CD8-positive, alpha-beta memory T cell (primary cell): ENCODE results near the gene WDPCP. TPM values are rescaled to one million over a fixed set of nuclear protein-coding genes. Genes with fewer than 3 reads are reported as not detected.
A peak's percentile ranks its signal among the peaks of the same experiment; 100 is the strongest.

Source experiments
- CTCF ChIA-PET: fragments of 350-600 bp; sonication (Branson Sonifier 250); formaldehyde crosslinking; loops from one replicate; lab custom pipeline; 2021; ENCODE audit warnings: antibody characterized with exemption; lab: Charles Lee
- POLR2A ChIA-PET: fragments of 350-600 bp; sonication (Branson Sonifier 250); formaldehyde crosslinking; loops from one replicate; lab custom pipeline; 2021; ENCODE audit warnings: antibody characterized with exemption; lab: Charles Lee
- DNase-seq, 5 donors: peaks; one replicate each; pipeline versions ENCODE4 v3.0.0 to v3.0.0-alpha.2; 2020 to 2022; ENCODE audit warnings: mixed read lengths in 1 of 5
- H3K27ac ChIP-seq: one replicate; pipeline ENCODE4 v1.7.0; 2013; ENCODE audit warnings: low read depth, mild to moderate bottlenecking, low read length, moderate library complexity
- H3K27me3 ChIP-seq: 2 replicates; pipeline ENCODE4 v1.7.0; 2013; ENCODE audit warnings: low read length, mild to moderate bottlenecking; ENCODE audit not compliant: insufficient read depth, poor library complexity, severe bottlenecking
- H3K36me3 ChIP-seq: 2 replicates; pipeline ENCODE4 v1.7.0; 2013; ENCODE audit warnings: mild to moderate bottlenecking, low read length, moderate library complexity; ENCODE audit not compliant: insufficient read depth
- H3K4me1 ChIP-seq: 2 replicates; pipeline ENCODE4 v1.7.0; 2013; ENCODE audit warnings: mild to moderate bottlenecking, low read length, moderate library complexity; ENCODE audit not compliant: insufficient read depth
- H3K4me3 ChIP-seq: 2 replicates; pipeline ENCODE4 v1.7.0; 2013; ENCODE audit warnings: mild to moderate bottlenecking, low read length
- H3K9me3 ChIP-seq: 2 replicates; pipeline ENCODE4 v1.7.0; 2013; ENCODE audit warnings: mild to moderate bottlenecking, low read length
- H3K27ac Mint-ChIP-seq, 8 donors: one replicate each; pipeline ENCODE4 v1.8.0; 2020 to 2021; ENCODE audit warnings: mixed read lengths in 8 of 8, mild to moderate bottlenecking in 6 of 8, inconsistent platforms in 3 of 8, moderate library complexity in 3 of 8
- H3K27me3 Mint-ChIP-seq, 2 donors: one replicate each; pipeline ENCODE4 v1.8.0; 2020 to 2021; ENCODE audit warnings: mixed read lengths in 2 of 2, mild to moderate bottlenecking in 1 of 2, moderate library complexity in 1 of 2
- H3K36me3 Mint-ChIP-seq, 3 donors: one replicate each; pipeline ENCODE4 v1.8.0; 2020 to 2021; ENCODE audit warnings: mixed read lengths in 3 of 3, inconsistent platforms in 1 of 3, mild to moderate bottlenecking in 1 of 3
- H3K4me1 Mint-ChIP-seq, 3 donors: one replicate each; pipeline ENCODE4 v1.8.0; 2020 to 2021; ENCODE audit warnings: mixed read lengths in 3 of 3, inconsistent platforms in 1 of 3, mild to moderate bottlenecking in 1 of 3
- H3K4me3 Mint-ChIP-seq, 7 donors: one replicate each; pipeline ENCODE4 v1.8.0; 2020 to 2021; ENCODE audit warnings: mixed read lengths in 7 of 7, mild to moderate bottlenecking in 6 of 7, moderate library complexity in 4 of 7, inconsistent platforms in 2 of 7
- H3K9me3 Mint-ChIP-seq, 5 donors: one replicate each; pipeline ENCODE4 v1.8.0; 2020 to 2022; ENCODE audit warnings: mixed read lengths in 5 of 5, mild to moderate bottlenecking in 3 of 5, moderate library complexity in 2 of 5, inconsistent platforms in 1 of 5
- polyA plus RNA-seq: library from polyadenylated mRNA; unstranded; fragments of 300-500 nt; fragmentation: Illumina TruSeq; gene quantifications from one replicate; pipeline ENCODE4 v1.2.3, GENCODE V29; 2021
- total RNA-seq, 2 experiments: library from RNA; stranded (reverse); gene quantifications; one replicate each; pipeline ENCODE4 v1.2.3, GENCODE V29; 2021

The WDPCP gene
- total and polyA plus RNA-seq, 3 experiments from 2014 or later: 5.9 to 7.9 (median 7.2) TPM

DNA sequence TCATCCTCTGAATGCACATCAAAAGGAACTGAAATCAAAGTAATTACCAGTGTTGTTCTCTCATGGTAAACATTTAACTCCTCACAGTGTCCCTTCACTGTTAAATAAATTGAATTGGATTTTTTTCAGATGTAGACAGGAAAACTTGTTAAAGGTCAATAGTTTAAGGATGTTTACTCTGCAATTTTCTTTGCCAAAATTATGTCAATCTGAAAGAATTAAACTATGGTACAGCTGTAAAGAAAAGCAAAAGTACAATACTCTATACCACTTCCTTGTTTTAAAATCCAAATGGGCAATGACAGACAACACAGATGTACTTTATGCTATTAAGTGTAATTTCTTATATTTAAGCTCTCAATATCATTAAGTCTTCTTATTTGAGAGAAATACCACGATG, 153.2 kb downstream of the WDPCP start:
- POLR2A ChIA-PET: no interaction called here
- Histone ChIP-seq H3K36me3 (no peaks in the 10 kb centered on the region), H3K4me3 (no peak overlapping the region), H3K4me1 (no peaks in the 10 kb centered on the region), H3K27me3 (no peaks in the 10 kb centered on the region), H3K27ac (no peak overlapping the region), H3K9me3 (no peaks in the 10 kb centered on the region)
- DNase-seq: no peak
- CTCF ChIA-PET: interaction anchor here (1.1 kb wide), 1 partner anchor 10 kb away, joined by 3 read pairs; no protein-coding TSS in a partner anchor
- peaks cover 8 to 21% (median 9%) of the 10 kb centered on the region in 3 donors for H3K36me3 Mint-ChIP-seq
- H3K4me1 Mint-ChIP-seq: no peaks in the 10 kb centered on the region
- H3K27ac Mint-ChIP-seq: no peak overlapping the region
- no peaks in the 10 kb centered on the region for H3K9me3 Mint-ChIP-seq
- H3K27me3 Mint-ChIP-seq: no peaks in the 10 kb centered on the region
- H3K4me3 Mint-ChIP-seq: no peak overlapping the region

DNA sequence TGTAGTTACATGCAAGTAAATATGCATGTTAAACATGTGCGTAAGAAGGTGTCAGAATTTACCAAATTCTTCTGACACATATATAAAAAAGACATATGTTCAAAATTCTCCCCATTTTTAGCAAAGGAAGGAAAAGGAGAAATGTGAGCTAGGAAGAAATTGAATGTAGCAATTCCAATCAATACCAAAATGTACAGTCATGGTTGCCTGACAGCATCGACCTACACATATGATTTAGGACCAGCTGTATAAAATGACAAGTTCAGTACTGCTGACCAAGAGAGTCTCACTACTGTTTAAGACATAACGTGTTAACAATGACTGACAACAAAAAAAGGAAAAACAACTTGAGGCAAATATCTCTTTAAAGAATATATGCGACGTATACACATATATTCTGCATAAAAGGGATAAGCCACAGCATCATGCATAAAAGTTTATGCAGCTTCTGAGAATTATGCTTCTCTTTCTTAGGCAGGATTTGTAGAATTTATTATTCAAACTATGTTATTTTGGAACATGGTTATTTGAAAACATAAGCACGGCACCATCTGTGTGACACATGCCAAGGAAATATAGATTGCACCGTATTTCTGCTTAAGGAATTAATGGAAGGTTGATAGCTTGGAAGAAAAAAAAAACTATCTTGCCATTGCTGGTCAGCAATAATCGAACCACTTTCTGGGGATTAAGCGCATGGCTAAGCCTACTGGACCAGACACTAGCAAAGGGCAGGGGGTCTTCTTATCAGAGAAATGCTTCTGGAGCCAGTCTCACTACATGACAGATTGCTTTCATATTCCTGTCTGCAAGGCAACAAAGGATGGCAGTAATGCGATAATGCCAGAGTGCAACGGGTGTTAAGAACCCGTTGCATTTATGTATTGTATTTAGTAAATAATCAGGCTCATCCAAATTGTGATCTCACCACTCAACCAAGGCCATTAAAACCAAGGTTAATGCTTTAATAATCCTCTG, 154.0 kb downstream of the WDPCP start:
- Histone ChIP-seq H3K4me1 (no peaks in the 10 kb centered on the region), H3K9me3 (no peaks in the 10 kb centered on the region), H3K27me3 (no peaks in the 10 kb centered on the region), H3K36me3 (no peaks in the 10 kb centered on the region), H3K27ac (no peak overlapping the region), H3K4me3 (no peak overlapping the region)
- no peak for DNase-seq
- peaks cover 9 to 28% (median 10%) of the 10 kb centered on the region in 3 donors for H3K36me3 Mint-ChIP-seq
- CTCF ChIA-PET: interaction anchor here (1.1 to 1.3 kb wide), 2 partner anchors 9 kb away, joined by 3 to 4 read pairs; no protein-coding TSS in a partner anchor
- peaks cover 0 to 2% (median 0%) of the 10 kb centered on the region in 5 donors for H3K9me3 Mint-ChIP-seq
- no peak overlapping the region for H3K27ac Mint-ChIP-seq
- no peaks in the 10 kb centered on the region for H3K4me1 Mint-ChIP-seq
- POLR2A ChIA-PET: no interaction called here
- no peaks in the 10 kb centered on the region for H3K27me3 Mint-ChIP-seq
- no peak overlapping the region for H3K4me3 Mint-ChIP-seq

DNA sequence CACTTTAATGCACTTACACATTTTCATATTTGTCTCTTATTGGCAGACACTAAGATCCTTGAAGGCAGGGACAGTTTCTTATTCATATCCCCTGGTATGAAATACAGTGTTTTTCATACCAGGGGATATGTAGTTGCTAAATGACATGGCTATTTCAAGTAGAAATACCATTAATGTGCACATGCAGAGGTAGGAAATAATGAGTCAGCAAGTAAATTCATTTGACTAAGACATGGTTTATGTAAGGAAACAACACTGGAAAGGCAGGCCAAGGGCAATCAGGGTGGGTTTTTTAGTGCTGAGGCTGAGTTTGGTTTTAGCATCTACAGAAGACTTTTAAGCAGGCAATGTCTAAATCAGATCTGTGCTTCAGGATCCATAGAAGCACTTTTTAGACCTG, 155.9 kb downstream of the WDPCP start:
- Mint-ChIP-seq H3K27me3 (no peaks in the 10 kb centered on the region), H3K4me1 (no peaks in the 10 kb centered on the region), H3K9me3 (peaks cover 5 to 14% (median 7%) of the 10 kb centered on the region in 5 donors), H3K27ac (no peak overlapping the region), H3K4me3 (no peak overlapping the region), H3K36me3 (peaks cover 7 to 48% (median 22%) of the 10 kb centered on the region in 3 donors)
- Histone ChIP-seq H3K27ac (no peak overlapping the region), H3K36me3 (no peaks in the 10 kb centered on the region), H3K27me3 (no peaks in the 10 kb centered on the region), H3K9me3 (no peaks in the 10 kb centered on the region), H3K4me3 (no peak overlapping the region), H3K4me1 (no peaks in the 10 kb centered on the region)
- CTCF ChIA-PET: no interaction called here
- DNase-seq: no peak
- POLR2A ChIA-PET: no interaction called here

DNA sequence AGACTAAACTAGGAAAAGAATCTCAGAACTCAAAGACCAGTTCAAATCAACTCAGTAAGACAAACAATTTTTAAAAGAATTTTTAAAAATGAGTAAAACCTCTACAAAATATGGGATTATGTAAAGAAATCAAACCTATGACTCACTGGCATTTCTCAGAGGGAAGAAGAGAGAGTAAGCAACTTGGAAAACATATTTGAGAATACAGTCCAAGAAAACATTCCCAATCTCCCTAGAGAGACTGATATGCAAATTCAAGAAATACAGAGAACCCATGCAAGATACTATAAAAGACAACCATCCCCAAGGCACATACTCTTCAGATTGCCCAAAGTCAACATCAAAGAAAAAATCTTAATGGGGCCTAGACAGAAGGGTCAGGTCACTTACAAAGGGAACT, 162.7 kb downstream of the WDPCP start:
- Mint-ChIP-seq H3K9me3 (peaks cover 5 to 18% (median 8%) of the 10 kb centered on the region in 5 donors), H3K27ac (no peak overlapping the region), H3K36me3 (peaks cover 5 to 51% (median 22%) of the 10 kb centered on the region in 3 donors), H3K4me3 (no peak overlapping the region), H3K4me1 (peaks cover 0 to 2% (median 0%) of the 10 kb centered on the region in 3 donors), H3K27me3 (no peaks in the 10 kb centered on the region)
- no peaks in the 10 kb centered on the region for H3K27me3 ChIP-seq
- H3K9me3 ChIP-seq: no peaks in the 10 kb centered on the region
- no peaks in the 10 kb centered on the region for H3K4me1 ChIP-seq
- H3K36me3 ChIP-seq: no peaks in the 10 kb centered on the region
- POLR2A ChIA-PET: no interaction called here
- CTCF ChIA-PET: interaction anchor here (0.9 kb wide), 1 partner anchor 9 kb away, joined by 3 read pairs; no protein-coding TSS in a partner anchor
- DNase-seq: no peak
- H3K4me3 ChIP-seq: no peak overlapping the region
- H3K27ac ChIP-seq: no peak overlapping the region

DNA sequence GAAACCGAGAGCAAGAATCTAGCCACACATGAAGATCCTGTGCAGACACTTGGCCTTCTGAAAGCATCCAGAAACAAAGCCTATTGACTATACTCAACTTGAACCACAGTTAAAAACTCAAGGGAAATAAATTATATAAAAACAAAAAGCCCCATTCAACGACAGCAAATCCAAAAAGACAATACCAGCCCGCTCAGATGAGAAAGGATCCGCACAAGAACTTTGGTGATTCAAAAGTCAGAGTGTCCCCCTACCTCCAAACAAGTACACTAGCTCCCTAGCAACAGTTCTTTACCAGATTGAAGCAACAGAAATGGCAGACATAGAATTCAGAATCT, 163.2 kb downstream of the WDPCP start:
- CTCF ChIA-PET: interaction anchor here (0.7 to 0.9 kb wide), 3 partner anchors 8 to 13 kb away, joined by 3 to 4 read pairs (median 3); no protein-coding TSS in a partner anchor
- DNase-seq: no peak
- Histone ChIP-seq H3K27ac (no peak overlapping the region), H3K27me3 (no peaks in the 10 kb centered on the region), H3K9me3 (no peaks in the 10 kb centered on the region), H3K4me1 (no peaks in the 10 kb centered on the region), H3K4me3 (no peak overlapping the region), H3K36me3 (no peaks in the 10 kb centered on the region)
- H3K9me3 Mint-ChIP-seq: peaks cover 5 to 18% (median 8%) of the 10 kb centered on the region in 5 donors
- H3K27me3 Mint-ChIP-seq: no peaks in the 10 kb centered on the region
- no peak overlapping the region for H3K27ac Mint-ChIP-seq
- H3K36me3 Mint-ChIP-seq: peaks cover 5 to 52% (median 23%) of the 10 kb centered on the region in 3 donors
- H3K4me1 Mint-ChIP-seq: peaks cover 0 to 2% (median 0%) of the 10 kb centered on the region in 3 donors
- POLR2A ChIA-PET: interaction anchor here (0.5 kb wide), 1 partner anchor 1350 kb away, joined by 5 read pairs; no protein-coding TSS in a partner anchor
- H3K4me3 Mint-ChIP-seq: no peak overlapping the region

DNA sequence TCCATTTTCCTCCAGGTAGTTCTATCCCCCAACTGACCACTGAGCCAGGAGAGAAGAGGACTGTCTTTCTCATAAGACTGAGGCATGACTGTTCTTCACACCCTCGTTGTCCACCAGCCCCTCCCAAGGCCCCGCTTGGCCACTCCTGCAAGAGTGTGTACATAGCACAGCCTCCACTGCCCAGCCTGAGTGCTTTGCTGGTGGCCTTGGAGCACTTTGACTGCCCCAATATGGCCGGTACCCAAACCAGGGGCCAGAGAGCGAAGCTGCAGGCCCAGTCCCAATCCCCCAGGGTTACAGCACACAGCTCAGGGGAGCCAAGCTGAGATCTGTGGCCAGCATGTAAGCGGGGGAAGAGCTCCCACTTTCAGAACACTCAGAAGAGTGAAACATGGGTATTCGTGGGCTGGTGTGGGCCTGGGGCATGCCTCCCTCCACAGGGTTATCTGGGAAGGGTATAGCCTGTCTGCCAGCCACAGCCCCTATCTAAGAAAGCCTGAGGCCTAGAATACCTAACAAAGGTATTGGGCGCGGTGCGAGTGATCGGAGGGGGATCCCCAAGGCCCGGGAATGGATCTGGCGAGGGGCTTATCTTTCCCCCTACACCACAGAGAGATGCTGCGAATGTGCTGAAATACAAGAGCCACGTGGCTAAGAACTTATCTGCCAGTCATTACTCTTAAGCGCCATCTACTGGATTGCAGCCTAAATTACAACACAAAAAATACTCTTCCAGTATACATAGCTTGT, 163.8 kb downstream of the WDPCP start:
- Histone ChIP-seq H3K4me3 (no peak overlapping the region), H3K9me3 (no peaks in the 10 kb centered on the region), H3K27me3 (no peaks in the 10 kb centered on the region), H3K27ac (no peak overlapping the region), H3K36me3 (no peaks in the 10 kb centered on the region), H3K4me1 (no peaks in the 10 kb centered on the region)
- Mint-ChIP-seq H3K36me3 (peaks cover 5 to 46% (median 20%) of the 10 kb centered on the region in 3 donors), H3K27me3 (no peaks in the 10 kb centered on the region), H3K4me1 (peaks cover 0 to 2% (median 0%) of the 10 kb centered on the region in 3 donors), H3K9me3 (peaks cover 5 to 18% (median 8%) of the 10 kb centered on the region in 5 donors), H3K4me3 (no peak overlapping the region), H3K27ac (no peak overlapping the region)
- peak in 1 of 5 donors; percentile 19 for DNase-seq
- CTCF ChIA-PET: interaction anchor here (0.7 to 0.9 kb wide), 3 partner anchors 9 to 13 kb away, joined by 3 to 4 read pairs (median 3); no protein-coding TSS in a partner anchor
- POLR2A ChIA-PET: interaction anchor here (0.5 kb wide), 1 partner anchor 1350 kb away, joined by 5 read pairs; no protein-coding TSS in a partner anchor

DNA sequence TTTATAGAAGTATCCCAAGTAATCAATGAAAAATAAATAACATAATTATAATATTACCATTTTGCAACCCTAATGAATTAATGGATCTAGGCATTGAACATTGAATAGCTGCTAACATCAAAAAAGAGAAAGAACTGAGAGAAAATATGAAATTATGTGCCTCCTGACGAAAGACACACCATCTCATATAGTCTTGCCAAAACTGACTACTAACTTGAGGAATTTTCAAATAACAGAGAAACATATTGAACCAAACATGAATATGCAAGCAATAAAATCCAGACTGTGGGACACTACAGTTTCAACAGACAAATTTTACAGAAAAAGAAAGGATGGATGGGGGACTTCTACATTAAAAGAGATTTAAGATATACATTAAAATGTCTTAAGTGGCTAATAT, 165.7 kb downstream of the WDPCP start:
- no peak for DNase-seq
- H3K27me3 ChIP-seq: no peaks in the 10 kb centered on the region
- POLR2A ChIA-PET: no interaction called here
- CTCF ChIA-PET: interaction anchor here (1.1 kb wide), 1 partner anchor 439 kb away, joined by 3 read pairs; no protein-coding TSS in a partner anchor
- H3K36me3 Mint-ChIP-seq: peaks cover 5 to 37% (median 11%) of the 10 kb centered on the region in 3 donors
- peaks cover 2 to 6% (median 2%) of the 10 kb centered on the region in 5 donors for H3K9me3 Mint-ChIP-seq
- H3K27ac ChIP-seq: no peak overlapping the region
- H3K4me1 Mint-ChIP-seq: peaks cover 0 to 2% (median 0%) of the 10 kb centered on the region in 3 donors
- no peaks in the 10 kb centered on the region for H3K9me3 ChIP-seq
- no peaks in the 10 kb centered on the region for H3K27me3 Mint-ChIP-seq
- H3K4me1 ChIP-seq: no peaks in the 10 kb centered on the region
- H3K27ac Mint-ChIP-seq: no peak overlapping the region
- H3K36me3 ChIP-seq: no peaks in the 10 kb centered on the region
- no peak overlapping the region for H3K4me3 ChIP-seq
- no peak overlapping the region for H3K4me3 Mint-ChIP-seq
